HG03108 (cell line): ENCODE results near the gene TANK.
A peak's percentile ranks its signal among the peaks of the same experiment; 100 is the strongest.

ENCODE experiments used
- ATAC-seq: cut with Tn5 transposase; IDR thresholded peaks from one replicate; pipeline ENCODE4 v1.9.1; 2021; ENCODE audit warnings: moderate library complexity; ENCODE audit not compliant: unreplicated experiment

TANK gene

DNA sequence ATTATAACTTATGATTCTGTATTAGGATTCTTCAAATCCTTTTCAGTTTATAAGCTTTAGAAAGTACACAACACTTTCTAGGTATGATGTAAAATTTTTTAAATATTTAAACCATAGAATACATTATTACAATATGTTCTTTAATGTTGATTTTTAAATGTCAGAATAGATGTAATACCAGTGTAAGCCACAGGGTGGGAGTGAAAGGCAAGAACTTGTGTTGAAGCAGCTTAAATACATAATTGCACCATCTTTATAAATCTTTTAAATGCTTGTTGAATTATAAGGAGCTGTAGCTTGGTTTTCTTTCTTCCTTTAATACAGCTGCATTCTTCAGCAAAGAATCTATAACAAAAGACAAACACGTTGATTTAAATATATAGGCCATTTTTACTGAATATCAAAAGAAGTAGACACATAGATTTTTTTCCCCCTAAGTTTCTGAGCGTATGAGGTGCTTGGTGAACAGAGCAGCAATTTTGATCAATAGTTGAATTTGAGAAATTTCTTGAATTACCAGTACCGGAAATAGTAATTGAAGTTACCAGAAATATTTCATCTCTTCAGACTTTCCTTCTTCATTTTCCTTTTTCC, 63.0 kb downstream of the TANK start:
- no peak for ATAC-seq

- ATAC-seq = no peak
Observed at GRCh38 chr2:161228511-161229240, 68.4 kb downstream of the TANK start.

DNA sequence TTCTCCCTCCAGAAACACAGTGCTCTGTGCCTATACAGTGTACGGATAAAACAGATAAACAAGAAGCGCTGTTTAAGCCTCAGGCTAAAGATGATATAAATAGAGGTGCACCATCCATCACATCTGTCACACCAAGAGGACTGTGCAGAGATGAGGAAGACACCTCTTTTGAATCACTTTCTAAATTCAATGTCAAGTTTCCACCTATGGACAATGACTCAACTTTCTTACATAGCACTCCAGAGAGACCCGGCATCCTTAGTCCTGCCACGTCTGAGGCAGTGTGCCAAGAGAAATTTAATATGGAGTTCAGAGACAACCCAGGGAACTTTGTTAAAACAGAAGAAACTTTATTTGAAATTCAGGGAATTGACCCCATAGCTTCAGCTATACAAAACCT, 70.7 kb downstream of the TANK start:
- ATAC-seq = no peak

GRCh38 chr2:161232571-161232970, 72.3 kb downstream of the TANK start:
- no peak for ATAC-seq

GRCh38 chr2:161233858-161234431, 73.7 kb downstream of the TANK start:
- ATAC-seq = no peak

GRCh38 chr2:161234627-161235026, 74.4 kb downstream of the TANK start:
- no peak for ATAC-seq

GRCh38 chr2:161237392-161238264, 77.4 kb downstream of the TANK start:
- peak; percentile 44 for ATAC-seq

DNA sequence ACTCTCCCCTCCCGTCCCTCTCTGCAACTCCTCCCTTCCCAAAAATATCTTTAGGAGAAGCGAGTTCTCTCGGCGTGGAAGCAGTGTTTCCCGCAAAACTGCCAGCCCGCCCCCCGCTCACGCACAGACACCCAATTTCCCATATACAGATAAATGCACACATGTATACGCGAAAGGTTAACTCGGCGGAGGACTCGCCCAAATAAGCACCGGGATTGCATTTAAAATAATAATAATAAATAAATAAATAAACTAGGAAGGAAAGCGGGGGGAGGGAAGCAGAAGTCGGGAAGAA, 78.0 kb downstream of the TANK start:
- ATAC-seq = no peak

DNA sequence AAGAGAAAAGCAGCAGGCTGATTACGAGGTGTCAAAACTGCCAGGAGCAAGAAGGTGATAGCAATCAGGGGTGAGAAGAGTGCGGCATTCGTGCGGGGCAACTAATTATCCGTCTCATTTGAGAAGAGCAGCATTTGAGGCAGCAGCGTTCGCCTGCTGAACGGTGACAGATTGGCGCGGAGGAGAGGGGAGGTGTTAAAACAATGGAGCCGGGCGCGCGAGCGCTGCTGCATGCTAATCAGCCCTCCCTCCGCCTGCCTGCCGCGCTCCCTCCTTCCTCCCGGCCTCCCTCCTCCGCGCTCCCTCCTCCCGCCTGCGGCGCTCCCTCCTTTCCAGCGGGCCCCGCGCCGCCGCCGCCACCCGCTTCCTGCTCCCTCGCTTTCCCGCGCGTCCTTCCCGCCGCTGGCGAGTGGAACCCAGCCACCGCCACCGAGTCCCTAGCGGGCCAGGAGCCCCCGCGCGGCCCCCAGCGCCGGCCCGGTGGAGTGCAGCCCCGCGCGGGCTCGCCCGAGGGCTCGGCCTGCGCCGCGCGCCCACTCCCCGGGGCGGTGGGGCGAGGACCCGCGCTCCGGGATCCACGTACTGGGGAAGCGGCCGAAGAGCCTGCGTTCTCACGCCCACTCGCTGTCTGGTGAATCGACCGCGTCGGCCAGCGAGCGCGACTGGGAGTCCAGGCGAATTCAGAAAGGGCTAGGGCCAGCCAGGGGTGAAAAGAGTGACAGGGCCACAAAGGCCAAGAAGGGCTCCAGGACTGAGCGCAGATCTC, 78.5 kb downstream of the TANK start:
- ATAC-seq = no peak

DNA sequence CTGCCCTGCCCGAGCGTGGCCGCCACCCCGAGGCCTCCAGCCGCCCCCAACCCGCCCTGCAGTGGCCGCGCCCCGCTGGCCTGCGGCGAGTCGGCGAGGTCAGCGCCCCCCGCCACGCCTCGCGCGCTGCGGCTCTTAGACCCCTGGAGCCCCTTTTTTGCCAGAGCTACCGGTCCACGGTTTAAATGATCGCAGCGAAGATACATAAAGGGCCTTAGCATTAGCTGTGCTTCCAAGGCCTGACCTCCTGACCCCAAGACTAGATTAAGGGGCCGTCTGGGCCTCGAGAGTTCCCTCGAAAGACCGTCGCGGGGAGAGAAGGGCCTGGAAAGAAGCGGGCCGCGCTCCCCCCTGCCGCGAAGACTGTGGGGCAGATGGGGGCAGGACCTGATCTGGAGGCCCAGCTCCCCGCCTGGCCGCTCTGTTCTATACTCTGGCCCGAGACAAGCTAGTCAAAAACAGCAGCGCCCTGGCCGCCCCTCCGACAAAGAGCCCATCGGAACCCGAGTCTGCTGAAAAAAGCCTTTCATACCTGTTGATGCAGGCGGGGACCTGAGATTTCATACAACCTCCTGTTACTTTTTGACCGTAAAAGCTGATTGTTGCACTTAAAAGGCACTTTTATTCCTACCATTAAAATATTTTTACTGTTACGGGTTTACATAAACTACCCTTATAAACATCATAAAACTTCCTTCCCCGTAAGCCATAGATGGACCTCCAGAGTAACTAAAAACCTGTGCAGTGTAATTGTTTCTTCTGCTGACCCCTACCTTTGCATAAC, 79.3 kb downstream of the TANK start:
- ATAC-seq = no peak

GRCh38 chr2:161241894-161242293, 81.7 kb downstream of the TANK start:
- no peak for ATAC-seq

DNA sequence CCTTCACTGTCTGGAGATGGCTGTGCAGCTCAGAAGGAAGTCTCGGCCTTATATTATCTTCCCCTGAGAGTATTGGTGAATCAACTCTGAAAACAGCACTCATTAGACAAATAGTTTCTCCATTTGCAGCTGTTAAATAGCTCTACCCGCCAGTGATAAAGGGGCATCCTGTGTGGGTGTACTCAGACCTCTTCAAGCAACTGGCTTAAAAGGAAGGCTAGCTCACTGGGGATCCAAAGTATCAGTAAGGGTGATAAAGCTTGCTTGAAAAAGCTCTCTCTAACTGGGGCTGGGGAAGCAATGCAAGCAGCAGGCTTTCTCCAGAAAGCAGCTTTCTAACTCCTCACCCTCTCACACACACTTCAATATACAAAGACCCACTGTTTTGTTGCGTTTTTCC, 83.1 kb downstream of the TANK start:
- ATAC-seq = peak; percentile 37

GRCh38 chr2:161243905-161244304, 83.7 kb downstream of the TANK start:
- no peak for ATAC-seq

GRCh38 chr2:161244387-161245260, 84.4 kb downstream of the TANK start:
- ATAC-seq = peak; percentile 81

GRCh38 chr2:161245261-161245553, 85.0 kb downstream of the TANK start:
- ATAC-seq = no peak

DNA sequence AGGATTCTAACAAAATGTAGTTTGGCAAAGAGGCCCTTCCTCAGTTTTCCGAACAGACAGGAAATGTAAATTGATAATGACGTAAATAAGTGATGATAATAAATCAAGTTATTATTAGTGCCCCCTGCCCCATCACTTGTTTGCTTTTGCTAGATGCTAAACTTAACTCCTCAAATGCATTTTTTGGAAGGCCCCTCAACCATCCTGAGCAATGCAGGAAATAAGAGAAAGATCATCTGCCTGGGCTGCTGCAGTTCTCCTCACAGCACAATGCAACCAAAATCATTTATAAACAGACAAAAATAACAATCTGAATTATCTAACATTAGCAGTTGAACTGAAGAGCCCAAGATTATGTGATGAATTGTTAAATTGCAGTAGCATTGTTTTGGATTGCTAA, 85.4 kb downstream of the TANK start:
- no peak for ATAC-seq

DNA sequence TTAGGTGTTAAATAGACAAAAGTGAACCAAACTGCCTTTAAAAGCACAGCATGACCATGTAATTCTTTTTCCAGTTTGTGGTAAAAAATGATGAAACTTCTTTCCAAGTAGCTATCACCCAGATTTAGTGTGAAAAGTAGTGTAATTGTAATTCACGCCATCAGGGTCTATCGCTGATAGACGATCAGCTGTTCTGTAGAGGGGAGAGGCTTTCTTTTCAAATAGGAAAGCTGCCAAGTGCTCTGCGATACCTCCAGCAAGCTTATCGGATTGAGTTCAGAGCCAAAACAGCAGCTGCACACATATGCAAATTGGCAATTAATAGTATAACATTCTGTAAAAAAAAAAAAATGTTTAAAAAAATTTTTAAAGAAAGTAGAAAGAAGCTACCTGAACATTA, 86.1 kb downstream of the TANK start:
- ATAC-seq = no peak

DNA sequence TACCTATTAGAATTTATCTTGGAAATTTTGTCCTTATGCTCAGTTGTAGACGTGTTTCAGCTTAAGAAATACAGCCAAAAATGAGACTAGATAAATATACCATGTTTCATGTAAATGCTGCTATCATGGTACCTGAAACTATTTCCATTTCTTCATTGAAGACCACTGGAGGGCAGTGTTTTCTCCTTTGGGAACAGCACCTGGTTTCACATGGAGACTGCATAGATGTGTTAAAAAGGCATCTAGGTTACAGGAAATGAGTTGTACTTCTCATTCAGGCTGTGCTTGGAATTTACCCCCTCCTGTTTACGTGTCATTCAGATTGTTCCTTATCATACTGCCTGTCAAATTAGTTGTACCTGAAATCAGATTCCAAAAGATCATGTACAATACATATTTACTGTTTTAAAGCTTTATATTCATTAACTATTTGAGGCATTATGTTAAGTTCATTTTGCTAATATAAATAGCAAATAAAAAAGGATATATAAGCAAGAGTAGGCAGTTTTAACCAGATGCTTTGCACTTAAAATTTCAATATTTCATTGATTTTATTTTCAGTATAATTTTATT, 90.7 kb downstream of the TANK start:
- ATAC-seq = no peak
